Esophagus muscularis mucosa (tissue), 3 donors: ENCODE measurements around the gene MAD1L1.

Source experiments
- CTCF ChIP-seq, 3 experiments: fragments of 200-600 bp in 2 of 3; fragments of 450-650 bp in 1 of 3; sonication (generic) in 2 of 3; IDR thresholded peaks; one replicate each; pipeline ENCODE4 v1.5.1; 2017 to 2019; ENCODE audit warnings: antibody characterized with exemption in 3 of 3, mild to moderate bottlenecking in 2 of 3, moderate library complexity in 1 of 3
- POLR2A ChIP-seq: fragments of 450-650 bp; IDR thresholded peaks from one replicate; pipeline ENCODE4 v1.6.1; 2017; ENCODE audit warnings: antibody characterized with exemption, moderate library complexity, mild to moderate bottlenecking, low read depth
- POLR2AphosphoS5 ChIP-seq, 2 donors: sonication (generic); formaldehyde crosslinking; IDR thresholded peaks; one replicate each; pipeline ENCODE4 v1.6.1; 2017; ENCODE audit warnings: antibody characterized with exemption in 2 of 2

- TF ChIP-seq POLR2AphosphoS5 (IDR thresholded peaks at IDR 0.05) (peak; percentile 35 to 50), POLR2A (no peak), CTCF (IDR thresholded peaks at IDR 0.05) (no peak)
Measured at GRCh38 chr7:2019711-2020511, 212.8 kb downstream of the MAD1L1 start.
